ENCODE measurements around the gene HCN2. TPM values are rescaled to one million over a fixed set of nuclear protein-coding genes. Genes with fewer than 3 reads are reported as not detected.

The HCN2 gene
- total and polyA plus RNA-seq, 2 of the 13 experiments (the other 11 are each of a cell fraction or from before 2014, with no cell fraction given), result 0.01 TPM; not detected in 1

GRCh38 chr19:662962-663681, 73.4 kb downstream of the HCN2 start, which contains the start of gene RNF126 (continued):
- TF ChIP-seq ZBTB25 (CRISPR knock-in tag; IDR thresholded peaks at IDR 0.05) (peak; percentile 56; the same call in 1 of the 2 replicates), AGO1 (IDR thresholded peaks at IDR 0.05; ENCODE audit: low read depth, low read length, poor library complexity, severe bottlenecking) (peak; percentile 81), ZNF674 (CRISPR knock-in tag; IDR thresholded peaks at IDR 0.05; ENCODE audit: low read depth) (0 out of 2 replicates have a peak, but pooled peaks have one; percentile 32), ZFP91 (CRISPR knock-in tag; IDR thresholded peaks at IDR 0.05; ENCODE audit: borderline replicate concordance) (peak; percentile 79), ZBTB2 (CRISPR knock-in tag; IDR thresholded peaks at IDR 0.05; ENCODE audit: low read depth) (peak; percentile 93), ZNF580 (CRISPR knock-in tag; IDR thresholded peaks at IDR 0.05; ENCODE audit: borderline replicate concordance, low read depth) (0 out of 2 replicates have a peak, but pooled peaks have one; percentile 43), PATZ1 (CRISPR knock-in tag; IDR thresholded peaks at IDR 0.05) (peak; percentile 47; the same call in 1 of the 2 replicates), THAP7 (CRISPR knock-in tag; IDR thresholded peaks at IDR 0.05) (peak; percentile 44; the same call in 1 of the 2 replicates), ZBTB20 (CRISPR knock-in tag; IDR thresholded peaks at IDR 0.05; ENCODE audit: borderline replicate concordance, low read depth) (no peak; the same call in 1 of the 2 replicates), GRHL1 (CRISPR knock-in tag; conservative IDR thresholded peaks at IDR 0.05) (no peak), TRAFD1 (CRISPR knock-in tag; IDR thresholded peaks at IDR 0.05; ENCODE audit: borderline replicate concordance) (no peak), MED1 (CRISPR knock-in tag; IDR thresholded peaks at IDR 0.05) (peak; percentile 38), SP4 (CRISPR knock-in tag; IDR thresholded peaks at IDR 0.05) (peak; percentile 88), GATAD2A (CRISPR knock-in tag; IDR thresholded peaks at IDR 0.05) (0 out of 2 replicates have a peak, but pooled peaks have one; percentile 27), HCFC1 (IDR thresholded peaks at IDR 0.05; ENCODE audit: low read depth, low read length) (peak; percentile 42; the same call in 1 of the 2 replicates), ZNF562 (CRISPR knock-in tag; IDR thresholded peaks at IDR 0.05; ENCODE audit: borderline replicate concordance) (0 out of 2 replicates have a peak, but pooled peaks have one; percentile 34)

Measured in HepG2 (cell line).